T47D (cell line): ENCODE data around the gene YWHAE.
"Not testable (repeated sequence)": the region's sequence is repeated elsewhere in the genome, so short reads cannot be mapped to it uniquely, and the experiment has no call there.

Experiments used
- DNase-seq, 2 experiments: peaks; one replicate each; pipeline versions ENCODE4 v3.0.0 to v3.0.0-alpha.2; 2011 to 2012; ENCODE audit warnings: low read depth in 1 of 2, low spot score in 1 of 2
- JUND ChIP-seq: IDR thresholded peaks from 2 replicates; pipeline ENCODE4 v1.6.1; 2012; ENCODE audit warnings: low read depth
- in situ Hi-C: cut with HindIII; loops from 2 replicates; pipeline ENCODE4 v1.10.0; 2016; ENCODE audit warnings: low sequenced_read_pairs, low pct_unique_long_range_greater_than_20kb

The YWHAE gene

GRCh38 chr17:1391577-1391976 is 8.4 kb downstream of the YWHAE start:
- no peak for TF ChIP-seq JUND
- in situ Hi-C loops, result no loop called here
- DNase-seq, result no peak

- DNase-seq, result no peak
- TF ChIP-seq JUND, result no peak
- in situ Hi-C loops, result no loop called here
Observed at GRCh38 chr17:1390432-1391367, 9.3 kb downstream of the YWHAE start.

GRCh38 chr17:1387490-1388227 is 12.4 kb downstream of the YWHAE start:
- DNase-seq, in situ Hi-C loops: not testable (repeated sequence)

GRCh38 chr17:1386675-1387190 is 13.3 kb downstream of the YWHAE start:
- DNase-seq, in situ Hi-C loops: not testable (repeated sequence)

- no peak for TF ChIP-seq JUND
- in situ Hi-C loops, result no loop called here
- no peak for DNase-seq
Observed at GRCh38 chr17:1386265-1386664, 13.8 kb downstream of the YWHAE start.

- in situ Hi-C loops, result no loop called here
- TF ChIP-seq JUND, result no peak
- DNase-seq, result peak in 1 of 2 experiments; percentile 39
Observed at GRCh38 chr17:1385861-1386260, 14.2 kb downstream of the YWHAE start.

GRCh38 chr17:1384905-1385435 is 15.1 kb downstream of the YWHAE start:
- DNase-seq, result no peak
- in situ Hi-C loops, result no loop called here
- no peak for TF ChIP-seq JUND

GRCh38 chr17:1379930-1380313 is 20.1 kb downstream of the YWHAE start:
- no peak for DNase-seq
- no peak for TF ChIP-seq JUND
- in situ Hi-C loops, result no loop called here

- DNase-seq, result no peak
- TF ChIP-seq JUND, result no peak
- in situ Hi-C loops, result no loop called here
Observed at GRCh38 chr17:1379208-1379929, 20.7 kb downstream of the YWHAE start.

- DNase-seq, in situ Hi-C loops: not testable (repeated sequence)
Observed at GRCh38 chr17:1378476-1378860, 21.6 kb downstream of the YWHAE start.

GRCh38 chr17:1377334-1377733 is 22.7 kb downstream of the YWHAE start:
- in situ Hi-C loops, result no loop called here

GRCh38 chr17:1376061-1376460 is 24.0 kb downstream of the YWHAE start:
- TF ChIP-seq JUND, result no peak
- DNase-seq, result no peak
- in situ Hi-C loops, result no loop called here

More at GRCh38 chr17:1377334-1377733, 22.7 kb downstream of the YWHAE start:
- no peak for DNase-seq
- TF ChIP-seq JUND, result no peak
